ENCODE measurements around the gene ATP1B3.
"Not testable (repeated sequence)": the region's sequence is repeated elsewhere in the genome, so short reads cannot be mapped to it uniquely, and the experiment has no call there.

Gene ATP1B3

GRCh38 chr3:141921316-141921715 lies 44.9 kb downstream of the ATP1B3 start:
- no peaks in the 10 kb centered on the region for H3K9me3 ChIP-seq (ENCODE audit: low read depth, low read length)
- no peak for DNase-seq (ENCODE audit: low read depth, low spot score)
- H3K9ac ChIP-seq (ENCODE audit: insufficient read length), result no peak overlapping the region
- peaks cover 62% of the 10 kb centered on the region for H3K36me3 ChIP-seq (ENCODE audit: insufficient read depth, low read length)
- no peak overlapping the region for H3K4me3 ChIP-seq
- TF ChIP-seq POLR2AphosphoS5 (IDR thresholded peaks at IDR 0.05; ENCODE audit: borderline replicate concordance, low read depth, low read length) (no peak), EZH2 (IDR thresholded peaks at IDR 0.05) (no peak), FOXP2 (optimal IDR thresholded peaks at IDR 0.05; ENCODE audit: control extremely low read depth, extremely low read length, insufficient read depth) (no peak)
- H3K27ac ChIP-seq, result no peak overlapping the region

- H3K27ac ChIP-seq; H3K9ac ChIP-seq (ENCODE audit: insufficient read length); H3K4me3 ChIP-seq; DNase-seq (ENCODE audit: low read depth, low spot score); H3K9me3 ChIP-seq (ENCODE audit: low read depth, low read length): not testable (repeated sequence)
- peaks cover 41% of the 10 kb centered on the region for H3K36me3 ChIP-seq (ENCODE audit: insufficient read depth, low read length)
Measured at GRCh38 chr3:141925677-141926076, 49.2 kb downstream of the ATP1B3 start.

- no peak overlapping the region for H3K9ac ChIP-seq (ENCODE audit: insufficient read length)
- peaks cover 31% of the 10 kb centered on the region for H3K36me3 ChIP-seq (ENCODE audit: insufficient read depth, low read length)
- H3K27ac ChIP-seq, result no peak overlapping the region
- DNase-seq (ENCODE audit: low read depth, low spot score), result no peak
- no peak for TF ChIP-seq EZH2 (IDR thresholded peaks at IDR 0.05)
- TF ChIP-seq POLR2AphosphoS5 (IDR thresholded peaks at IDR 0.05; ENCODE audit: borderline replicate concordance, low read depth, low read length), result no peak
- no peak for TF ChIP-seq FOXP2 (optimal IDR thresholded peaks at IDR 0.05; ENCODE audit: control extremely low read depth, extremely low read length, insufficient read depth)
- H3K9me3 ChIP-seq (ENCODE audit: low read depth, low read length), result no peaks in the 10 kb centered on the region
- H3K4me3 ChIP-seq, result no peak overlapping the region
Measured at GRCh38 chr3:141926929-141927328, 50.5 kb downstream of the ATP1B3 start.

GRCh38 chr3:141928631-141929270 lies 52.3 kb downstream of the ATP1B3 start:
- Histone ChIP-seq H3K36me3 (ENCODE audit: insufficient read depth, low read length) (peaks cover 18% of the 10 kb centered on the region), H3K9me3 (ENCODE audit: low read depth, low read length) (no peaks in the 10 kb centered on the region), H3K4me3 (no peak overlapping the region), H3K27ac (no peak overlapping the region), H3K9ac (ENCODE audit: insufficient read length) (no peak overlapping the region)
- no peak for TF ChIP-seq POLR2AphosphoS5 (IDR thresholded peaks at IDR 0.05; ENCODE audit: borderline replicate concordance, low read depth, low read length)
- no peak for DNase-seq (ENCODE audit: low read depth, low spot score)

- H3K4me3 ChIP-seq, result no peak overlapping the region
- no peaks in the 10 kb centered on the region for H3K9me3 ChIP-seq (ENCODE audit: low read depth, low read length)
- peaks cover 13% of the 10 kb centered on the region for H3K36me3 ChIP-seq (ENCODE audit: insufficient read depth, low read length)
- no peak overlapping the region for H3K9ac ChIP-seq (ENCODE audit: insufficient read length)
- no peak overlapping the region for H3K27ac ChIP-seq
- DNase-seq (ENCODE audit: low read depth, low spot score), result no peak
- TF ChIP-seq EZH2 (IDR thresholded peaks at IDR 0.05), result no peak
- no peak for TF ChIP-seq POLR2AphosphoS5 (IDR thresholded peaks at IDR 0.05; ENCODE audit: borderline replicate concordance, low read depth, low read length)
- TF ChIP-seq FOXP2 (optimal IDR thresholded peaks at IDR 0.05; ENCODE audit: control extremely low read depth, extremely low read length, insufficient read depth), result no peak
Measured at GRCh38 chr3:141929341-141929995, 53.0 kb downstream of the ATP1B3 start.

- Histone ChIP-seq H3K27ac (no peak overlapping the region), H3K36me3 (ENCODE audit: insufficient read depth, low read length) (peaks cover 10% of the 10 kb centered on the region), H3K9ac (ENCODE audit: insufficient read length) (no peak overlapping the region), H3K9me3 (ENCODE audit: low read depth, low read length) (no peaks in the 10 kb centered on the region), H3K4me3 (no peak overlapping the region)
- no peak for DNase-seq (ENCODE audit: low read depth, low spot score)
- TF ChIP-seq FOXP2 (optimal IDR thresholded peaks at IDR 0.05; ENCODE audit: control extremely low read depth, extremely low read length, insufficient read depth), result no peak
- no peak for TF ChIP-seq POLR2AphosphoS5 (IDR thresholded peaks at IDR 0.05; ENCODE audit: borderline replicate concordance, low read depth, low read length)
- TF ChIP-seq EZH2 (IDR thresholded peaks at IDR 0.05), result no peak
Measured at GRCh38 chr3:141930801-141931200, 54.4 kb downstream of the ATP1B3 start.

- Histone ChIP-seq H3K36me3 (ENCODE audit: insufficient read depth, low read length) (no peaks in the 10 kb centered on the region), H3K9me3 (ENCODE audit: low read depth, low read length) (no peaks in the 10 kb centered on the region), H3K4me3 (no peak overlapping the region), H3K27ac (no peak overlapping the region), H3K9ac (ENCODE audit: insufficient read length) (no peak overlapping the region)
- TF ChIP-seq FOXP2 (optimal IDR thresholded peaks at IDR 0.05; ENCODE audit: control extremely low read depth, extremely low read length, insufficient read depth) (no peak), EZH2 (IDR thresholded peaks at IDR 0.05) (no peak), POLR2AphosphoS5 (IDR thresholded peaks at IDR 0.05; ENCODE audit: borderline replicate concordance, low read depth, low read length) (no peak)
- no peak for DNase-seq (ENCODE audit: low read depth, low spot score)
Measured at GRCh38 chr3:141933421-141934300, 57.2 kb downstream of the ATP1B3 start.

GRCh38 chr3:141934354-141934753 lies 57.9 kb downstream of the ATP1B3 start:
- no peak overlapping the region for H3K27ac ChIP-seq
- no peaks in the 10 kb centered on the region for H3K36me3 ChIP-seq (ENCODE audit: insufficient read depth, low read length)
- no peaks in the 10 kb centered on the region for H3K9me3 ChIP-seq (ENCODE audit: low read depth, low read length)
- no peak overlapping the region for H3K9ac ChIP-seq (ENCODE audit: insufficient read length)
- H3K4me3 ChIP-seq, result no peak overlapping the region
- no peak for DNase-seq (ENCODE audit: low read depth, low spot score)
- TF ChIP-seq FOXP2 (optimal IDR thresholded peaks at IDR 0.05; ENCODE audit: control extremely low read depth, extremely low read length, insufficient read depth) (no peak), POLR2AphosphoS5 (IDR thresholded peaks at IDR 0.05; ENCODE audit: borderline replicate concordance, low read depth, low read length) (no peak), EZH2 (IDR thresholded peaks at IDR 0.05) (no peak)
